PC-9 (cell line): ENCODE results near the gene MYO1B. TPM values are rescaled to one million over a fixed set of nuclear protein-coding genes. Genes with fewer than 3 reads are reported as not detected.
"Not testable (repeated sequence)": the region's sequence is repeated elsewhere in the genome, so short reads cannot be mapped to it uniquely, and the experiment has no call there.

Source experiments
- BruUV-seq: library from RNA; stranded (reverse); fragments of 400-500 nt; replicated peaks from 2 replicates; lab custom pipeline; 2021; lab: Mats Ljungman, UMichigan
- CTCF ChIA-PET: fragments of 300-600 bp; sonication (Branson Sonifier 250); formaldehyde crosslinking; loops from one replicate; lab custom pipeline; 2022; ENCODE audit warnings: antibody characterized with exemption; lab: Charles Lee
- POLR2A ChIA-PET: fragments of 300-600 bp; sonication (Branson Sonifier 250); formaldehyde crosslinking; loops from one replicate; lab custom pipeline; 2022; ENCODE audit warnings: antibody characterized with exemption; ENCODE audit not compliant: unreplicated experiment; lab: Charles Lee
- DNase-seq, 2 experiments: peaks; one replicate each; pipeline versions ENCODE4 v3.0.0 to v3.0.0-alpha.2; 2015 to 2022; ENCODE audit warnings: mixed read lengths in 1 of 2
- H2AFZ ChIP-seq: fragments of 200-600 bp; sonication (generic); 2 replicates; pipeline ENCODE4 v1.8.1; 2017; ENCODE audit warnings: antibody characterized with exemption
- H3F3A ChIP-seq: fragments of 200-600 bp; sonication (generic); 2 replicates; pipeline ENCODE4 v1.8.1; 2017; ENCODE audit warnings: antibody characterized with exemption, mild to moderate bottlenecking, low read depth; ENCODE audit not compliant: insufficient read depth
- H3K27ac ChIP-seq: fragments of 200-600 bp; sonication (generic); 2 replicates; pipeline ENCODE4 v1.6.1; 2016; ENCODE audit warnings: mixed run types
- H3K27me3 ChIP-seq: fragments of 200-600 bp; sonication (generic); 2 replicates; pipeline ENCODE4 v1.6.1; 2016; ENCODE audit warnings: low read depth, mixed run types; ENCODE audit not compliant: insufficient read depth
- H3K36me3 ChIP-seq: fragments of 200-600 bp; sonication (generic); 2 replicates; pipeline ENCODE4 v1.6.1; 2016; ENCODE audit warnings: low read depth, mixed run types
- H3K4me1 ChIP-seq: fragments of 200-600 bp; sonication (generic); replicated peaks from 2 replicates; pipeline ENCODE4 v1.6.1; 2016; ENCODE audit warnings: mixed run types; ENCODE audit not compliant: insufficient read depth
- H3K4me2 ChIP-seq: fragments of 200-600 bp; sonication (generic); 2 replicates; pipeline ENCODE4 v1.6.1; 2017; ENCODE audit warnings: mixed run types
- H3K4me3 ChIP-seq: fragments of 200-600 bp; sonication (generic); 2 replicates; pipeline ENCODE4 v1.6.1; 2016; ENCODE audit warnings: mixed run types
- H3K79me2 ChIP-seq: fragments of 200-600 bp; sonication (generic); 2 replicates; pipeline ENCODE4 v1.6.1; 2017; ENCODE audit warnings: low read depth, mixed run types
- H3K9me2 ChIP-seq: fragments of 200-600 bp; sonication (generic); 2 replicates; pipeline ENCODE4 v1.8.1; 2017; ENCODE audit warnings: mild to moderate bottlenecking; ENCODE audit not compliant: insufficient read depth
- H3K9me3 ChIP-seq: fragments of 200-600 bp; sonication (generic); 2 replicates; pipeline ENCODE4 v1.8.1; 2016; ENCODE audit warnings: low read depth; ENCODE audit not compliant: insufficient read depth
- H4K20me1 ChIP-seq: fragments of 200-600 bp; sonication (generic); 2 replicates; pipeline ENCODE4 v1.8.1; 2017; ENCODE audit not compliant: insufficient read depth
- CTCF ChIP-seq: fragments of 200-600 bp; sonication (generic); conservative IDR thresholded peaks from 2 replicates; pipeline ENCODE4 v1.6.1; 2017; ENCODE audit warnings: mixed run types, antibody characterized with exemption, mild to moderate bottlenecking, moderate library complexity
- EZH2 ChIP-seq: fragments of 200-600 bp; sonication (generic); IDR thresholded peaks from 2 replicates; pipeline ENCODE4 v1.8.0; 2017; ENCODE audit warnings: antibody characterized with exemption, low read depth
- intact Hi-C: fragments of 100-400 bp; cut with micrococcal nuclease; formaldehyde crosslinking; loops from one replicate; pipeline ENCODE4 v1.10.0; 2022; ENCODE audit not compliant: unreplicated experiment
- total RNA-seq: library from RNA; stranded (reverse); gene quantifications from 2 replicates; pipeline ENCODE4 v1.2.3, GENCODE V29; 2021

The MYO1B gene
- total RNA-seq, 1 experiment from 2014 or later: 55.0 TPM

GRCh38 chr2:191451116-191451515 lies 205.9 kb downstream of the MYO1B start:
- Histone ChIP-seq H3K9me2 (no peaks in the 10 kb centered on the region), H3K27me3 (no peaks in the 10 kb centered on the region), H3K9me3 (no peaks in the 10 kb centered on the region), H3K4me3 (no peak overlapping the region), H3K27ac (no peak overlapping the region), H3K4me2 (no peak overlapping the region), H2AFZ (no peak overlapping the region), H4K20me1 (no peaks in the 10 kb centered on the region), H3K79me2 (no peaks in the 10 kb centered on the region), H3K36me3 (no peaks in the 10 kb centered on the region), H3K4me1 (no peaks in the 10 kb centered on the region), H3F3A (no peaks in the 10 kb centered on the region)
- no TSS peak for BruUV-seq
- ChIA-PET POLR2A (no interaction called here), CTCF (no interaction called here)
- TF ChIP-seq CTCF (no peak), EZH2 (no peak)
- intact Hi-C loops: no loop called here
- DNase-seq: no peak

GRCh38 chr2:191452065-191452464 lies 206.9 kb downstream of the MYO1B start:
- Histone ChIP-seq H3F3A (no peaks in the 10 kb centered on the region), H3K79me2 (no peaks in the 10 kb centered on the region), H2AFZ (no peak overlapping the region), H3K36me3 (no peaks in the 10 kb centered on the region), H3K9me2 (no peaks in the 10 kb centered on the region), H3K27ac (no peak overlapping the region), H3K27me3 (no peaks in the 10 kb centered on the region), H3K4me1 (no peaks in the 10 kb centered on the region), H3K4me2 (no peak overlapping the region), H3K9me3 (no peaks in the 10 kb centered on the region), H4K20me1 (no peaks in the 10 kb centered on the region), H3K4me3 (no peak overlapping the region)
- DNase-seq: no peak
- TF ChIP-seq EZH2 (no peak), CTCF (no peak)
- intact Hi-C loops: no loop called here
- POLR2A ChIA-PET: no interaction called here
- BruUV-seq: no TSS peak
- CTCF ChIA-PET: no interaction called here

- Histone ChIP-seq H3K4me2 (no peak overlapping the region), H3K27ac (no peak overlapping the region), H3K4me3 (no peak overlapping the region), H3K4me1 (no peaks in the 10 kb centered on the region), H4K20me1 (no peaks in the 10 kb centered on the region), H3K9me2 (no peaks in the 10 kb centered on the region), H2AFZ (no peak overlapping the region), H3F3A (no peaks in the 10 kb centered on the region), H3K9me3 (no peaks in the 10 kb centered on the region), H3K27me3 (no peaks in the 10 kb centered on the region), H3K79me2 (no peaks in the 10 kb centered on the region), H3K36me3 (no peaks in the 10 kb centered on the region)
- intact Hi-C loops: no loop called here
- no TSS peak for BruUV-seq
- TF ChIP-seq CTCF: no peak
- TF ChIP-seq EZH2: no peak
- ChIA-PET POLR2A (no interaction called here), CTCF (no interaction called here)
- DNase-seq: no peak
Observed at GRCh38 chr2:191453761-191454160, 208.6 kb downstream of the MYO1B start.

GRCh38 chr2:191456506-191456905 lies 211.3 kb downstream of the MYO1B start:
- H3K79me2 ChIP-seq, H3F3A ChIP-seq, H3K27me3 ChIP-seq, intact Hi-C loops, H4K20me1 ChIP-seq, H3K9me3 ChIP-seq, BruUV-seq, H3K36me3 ChIP-seq, H3K9me2 ChIP-seq, H2AFZ ChIP-seq, H3K4me1 ChIP-seq, POLR2A ChIA-PET, H3K4me2 ChIP-seq, CTCF ChIA-PET, H3K27ac ChIP-seq, H3K4me3 ChIP-seq, DNase-seq: not testable (repeated sequence)
